Trophoblast cell (in vitro differentiated cells and primary cell): ENCODE data around the gene GRK2.

Experiments
- DNase-seq, 2 donors: peaks; one replicate each; pipeline ENCODE4 v3.0.0-alpha.2; 2016
- H2AFZ ChIP-seq: 2 replicates; pipeline ENCODE4 v1.6.1; 2013; ENCODE audit warnings: low read length, moderate library complexity, mild to moderate bottlenecking; ENCODE audit not compliant: insufficient read depth, poor library complexity
- H2AK5ac ChIP-seq: 2 replicates; pipeline ENCODE4 v1.6.1; 2013; ENCODE audit warnings: mild to moderate bottlenecking, low read length
- H2BK120ac ChIP-seq: 2 replicates; pipeline ENCODE4 v1.6.1; 2013; ENCODE audit warnings: low read length, mild to moderate bottlenecking, moderate library complexity; ENCODE audit not compliant: insufficient read depth, poor library complexity
- H2BK12ac ChIP-seq: 2 replicates; pipeline ENCODE4 v1.6.1; 2013; ENCODE audit warnings: mild to moderate bottlenecking, low read length, moderate library complexity
- H2BK5ac ChIP-seq: 2 replicates; pipeline ENCODE4 v1.6.1; 2013; ENCODE audit warnings: low read length, low read depth, moderate library complexity, mild to moderate bottlenecking; ENCODE audit not compliant: poor library complexity
- H3K14ac ChIP-seq: 2 replicates; pipeline ENCODE4 v1.6.1; 2013; ENCODE audit warnings: mild to moderate bottlenecking, low read length
- H3K18ac ChIP-seq: 2 replicates; pipeline ENCODE4 v1.6.1; 2013; ENCODE audit warnings: mild to moderate bottlenecking, low read length
- H3K23ac ChIP-seq: 2 replicates; pipeline ENCODE4 v1.6.1; 2013; ENCODE audit warnings: low read length
- H3K27ac ChIP-seq: 2 replicates; pipeline ENCODE4 v1.5.1; 2013; ENCODE audit warnings: low read depth, mild to moderate bottlenecking, inconsistent platforms, low read length, moderate library complexity
- H3K27me3 ChIP-seq: 2 replicates; pipeline ENCODE4 v1.6.1; 2013; ENCODE audit warnings: inconsistent platforms, mild to moderate bottlenecking, low read length, moderate library complexity; ENCODE audit not compliant: insufficient read depth
- H3K36me3 ChIP-seq, 2 experiments: 1 replicate in 1 of 2; 2 replicates in 1 of 2; pipeline ENCODE4 v1.6.1; 2013; ENCODE audit warnings: low read length in 2 of 2, mild to moderate bottlenecking in 2 of 2, moderate library complexity in 1 of 2; ENCODE audit not compliant: insufficient read depth in 2 of 2, control insufficient read depth in 1 of 2
- H3K4ac ChIP-seq: 2 replicates; pipeline ENCODE4 v1.6.1; 2013; ENCODE audit warnings: low read depth, mild to moderate bottlenecking, low read length, moderate library complexity
- H3K4me1 ChIP-seq, 2 experiments: 1 replicate in 1 of 2; 2 replicates in 1 of 2; pipeline ENCODE4 v1.6.1; 2013; ENCODE audit warnings: low read length in 2 of 2, mild to moderate bottlenecking in 2 of 2, moderate library complexity in 1 of 2; ENCODE audit not compliant: insufficient read depth in 2 of 2, control insufficient read depth in 1 of 2
- H3K4me2 ChIP-seq: 2 replicates; pipeline ENCODE4 v1.6.1; 2013; ENCODE audit warnings: inconsistent platforms, mild to moderate bottlenecking, low read length, moderate library complexity
- H3K4me3 ChIP-seq: 2 replicates; pipeline ENCODE4 v1.5.1; 2013; ENCODE audit warnings: mild to moderate bottlenecking, low read depth, low read length, inconsistent platforms
- H3K79me1 ChIP-seq: one replicate; pipeline ENCODE4 v1.6.1; 2013; ENCODE audit warnings: low read length
- H3K79me2 ChIP-seq: 2 replicates; pipeline ENCODE4 v1.6.1; 2013; ENCODE audit warnings: low read length, mild to moderate bottlenecking; ENCODE audit not compliant: control insufficient read depth, insufficient read depth, poor library complexity
- H3K9ac ChIP-seq: 2 replicates; pipeline ENCODE4 v1.6.1; 2013; ENCODE audit warnings: mild to moderate bottlenecking, low read length
- H3K9me3 ChIP-seq: 2 replicates; pipeline ENCODE4 v1.6.1; 2013; ENCODE audit warnings: low read depth, mild to moderate bottlenecking, control low read depth, inconsistent platforms, low read length; ENCODE audit not compliant: insufficient read depth
- H4K12ac ChIP-seq: 2 replicates; pipeline ENCODE4 v1.6.1; 2013; ENCODE audit warnings: low read depth, mild to moderate bottlenecking, low read length, moderate library complexity
- H4K8ac ChIP-seq: 2 replicates; pipeline ENCODE4 v1.6.1; 2013; ENCODE audit warnings: low read depth, mild to moderate bottlenecking, low read length, moderate library complexity
- H4K91ac ChIP-seq: one replicate; pipeline ENCODE4 v1.6.1; 2013; ENCODE audit warnings: low read depth, mild to moderate bottlenecking, low read length, moderate library complexity
- WGBS: extraction: QIAGEN DNeasy Blood & Tissue Kit; methylation state at CpG from one replicate; pipeline ENCODE4 v1.1.7; 2013; ENCODE audit warnings: missing lambda C conversion rate; ENCODE audit not compliant: insufficient read length, insufficient coverage; ENCODE audit errors: extremely low coverage; 5-methylcytosine and 5-hydroxymethylcytosine counted together

GRK2 gene

DNA sequence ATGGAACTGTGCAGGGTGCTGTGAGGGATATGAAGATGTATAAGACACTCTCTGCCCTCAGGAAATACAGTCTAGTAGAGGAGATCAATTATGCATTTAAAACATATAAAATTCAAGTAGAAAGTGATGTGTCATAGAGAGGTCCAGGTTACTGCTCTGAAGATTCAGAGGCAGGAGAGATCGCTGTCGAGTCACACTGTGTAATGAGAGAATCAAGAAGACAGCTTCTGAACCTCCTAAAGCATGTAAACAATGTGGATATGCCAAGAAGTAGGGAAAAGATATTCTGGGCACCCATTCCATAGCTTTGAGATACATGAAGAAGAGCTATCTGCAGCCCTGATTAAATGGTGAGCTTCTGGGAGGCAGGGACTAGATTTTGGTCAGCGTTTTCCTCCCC lies 53.7 kb downstream of the GRK2 start:
- no peak overlapping the region for H3K4me3 ChIP-seq
- no peak overlapping the region for H2BK12ac ChIP-seq
- H2BK120ac ChIP-seq = no peak overlapping the region
- no peak overlapping the region for H3K23ac ChIP-seq
- no peak overlapping the region for H3K18ac ChIP-seq
- H3K27me3 ChIP-seq = peaks cover 3% of the 10 kb centered on the region
- no CpG with 5 or more reads among the region's 3 CpGs for WGBS
- peaks cover 2% of the 10 kb centered on the region in 2 experiments for H3K4me1 ChIP-seq
- no peak overlapping the region for H3K9ac ChIP-seq
- no peak overlapping the region for H2BK5ac ChIP-seq
- H2AK5ac ChIP-seq = no peak overlapping the region
- peaks cover 7% of the 10 kb centered on the region for H3K79me1 ChIP-seq
- no peak overlapping the region for H3K4me2 ChIP-seq
- no peak overlapping the region for H4K8ac ChIP-seq
- no peak overlapping the region for H3K14ac ChIP-seq
- H4K12ac ChIP-seq = no peak overlapping the region
- H2AFZ ChIP-seq = no peak overlapping the region
- H3K36me3 ChIP-seq = no peaks in the 10 kb centered on the region
- DNase-seq = no peak
- peaks cover 5% of the 10 kb centered on the region for H3K79me2 ChIP-seq
- H3K27ac ChIP-seq = no peak overlapping the region
- no peak overlapping the region for H3K4ac ChIP-seq
- H4K91ac ChIP-seq = no peak overlapping the region
- no peaks in the 10 kb centered on the region for H3K9me3 ChIP-seq

DNA sequence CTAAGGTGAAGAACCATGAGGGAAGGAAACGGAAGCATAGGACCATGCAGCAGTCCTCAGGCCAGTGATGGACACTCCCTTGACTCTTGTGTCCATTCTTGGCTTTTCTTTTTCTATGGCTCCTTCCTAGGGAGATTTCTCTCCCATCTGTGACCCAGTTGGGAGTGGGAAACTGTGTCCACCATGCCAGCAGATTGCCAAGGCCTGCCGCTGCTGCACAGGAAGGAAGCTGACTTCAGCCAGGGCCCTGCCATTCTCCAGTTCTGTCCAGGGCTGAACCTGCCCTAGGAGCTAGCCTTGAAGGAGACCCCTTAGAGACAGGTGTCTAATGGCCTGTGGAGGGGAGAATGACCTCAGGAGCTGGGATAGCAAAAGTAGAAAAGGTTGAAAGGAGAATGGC lies 54.4 kb downstream of the GRK2 start:
- H3K27me3 ChIP-seq = peaks cover 3% of the 10 kb centered on the region
- H3K18ac ChIP-seq = no peak overlapping the region
- no peaks in the 10 kb centered on the region for H3K9me3 ChIP-seq
- H4K8ac ChIP-seq = no peak overlapping the region
- H2AK5ac ChIP-seq = no peak overlapping the region
- H3K4me2 ChIP-seq = no peak overlapping the region
- peaks cover 0 to 2% of the 10 kb centered on the region in 2 experiments for H3K4me1 ChIP-seq
- no peak overlapping the region for H2BK5ac ChIP-seq
- H4K12ac ChIP-seq = no peak overlapping the region
- H2AFZ ChIP-seq = no peak overlapping the region
- H3K9ac ChIP-seq = no peak overlapping the region
- WGBS = no CpG with 5 or more reads among the region's 2 CpGs
- no peak overlapping the region for H4K91ac ChIP-seq
- no peak overlapping the region for H3K4ac ChIP-seq
- no peak overlapping the region for H3K4me3 ChIP-seq
- no peak overlapping the region for H2BK120ac ChIP-seq
- no peak overlapping the region for H2BK12ac ChIP-seq
- H3K27ac ChIP-seq = no peak overlapping the region
- no peak overlapping the region for H3K23ac ChIP-seq
- DNase-seq = no peak
- H3K79me1 ChIP-seq = peaks cover 7% of the 10 kb centered on the region
- H3K79me2 ChIP-seq = peaks cover 5% of the 10 kb centered on the region
- no peak overlapping the region for H3K14ac ChIP-seq
- no peaks in the 10 kb centered on the region for H3K36me3 ChIP-seq

DNA sequence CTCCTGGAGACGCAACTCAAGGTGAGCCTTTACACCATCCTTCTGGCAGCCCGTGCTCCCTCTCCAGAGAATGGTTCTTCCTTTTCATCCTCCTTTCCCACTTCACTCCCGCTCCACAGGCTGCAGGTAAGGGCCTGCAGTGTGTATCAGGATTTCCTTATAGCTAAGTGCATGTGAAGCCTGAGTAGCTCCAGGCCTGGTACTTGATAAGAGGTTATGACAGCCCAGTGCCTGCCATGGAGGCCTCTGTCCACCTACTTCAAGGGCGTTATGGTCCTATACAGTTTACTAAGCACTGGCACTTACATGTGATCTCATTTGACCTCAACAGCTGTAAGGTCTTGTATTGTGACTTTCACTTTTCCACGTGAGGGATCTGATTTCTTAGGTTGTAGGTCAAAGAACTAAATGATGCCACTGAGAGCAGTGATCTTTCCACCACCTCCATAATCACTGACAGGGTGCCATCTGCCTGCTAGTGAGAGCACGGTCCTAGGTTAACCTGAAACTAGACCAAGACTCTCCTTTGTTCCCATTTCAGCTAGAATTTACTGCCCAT lies 55.1 kb downstream of the GRK2 start:
- H3K4me1 ChIP-seq = peaks cover 0 to 2% of the 10 kb centered on the region in 2 experiments
- no peak overlapping the region for H3K18ac ChIP-seq
- H4K91ac ChIP-seq = no peak overlapping the region
- no peak for DNase-seq
- no peak overlapping the region for H3K9ac ChIP-seq
- H3K4me3 ChIP-seq = no peak overlapping the region
- peaks cover 7% of the 10 kb centered on the region for H3K79me1 ChIP-seq
- H2BK12ac ChIP-seq = no peak overlapping the region
- peaks cover 3% of the 10 kb centered on the region for H3K27me3 ChIP-seq
- H3K36me3 ChIP-seq = no peaks in the 10 kb centered on the region
- H3K9me3 ChIP-seq = no peaks in the 10 kb centered on the region
- no peak overlapping the region for H2BK5ac ChIP-seq
- no peak overlapping the region for H3K14ac ChIP-seq
- no peak overlapping the region for H2AK5ac ChIP-seq
- no peak overlapping the region for H4K12ac ChIP-seq
- H3K23ac ChIP-seq = no peak overlapping the region
- WGBS = no CpG with 5 or more reads among the region's 6 CpGs
- no peak overlapping the region for H2AFZ ChIP-seq
- H3K4ac ChIP-seq = no peak overlapping the region
- no peak overlapping the region for H2BK120ac ChIP-seq
- H4K8ac ChIP-seq = no peak overlapping the region
- H3K27ac ChIP-seq = no peak overlapping the region
- peaks cover 5% of the 10 kb centered on the region for H3K79me2 ChIP-seq
- no peak overlapping the region for H3K4me2 ChIP-seq

DNA sequence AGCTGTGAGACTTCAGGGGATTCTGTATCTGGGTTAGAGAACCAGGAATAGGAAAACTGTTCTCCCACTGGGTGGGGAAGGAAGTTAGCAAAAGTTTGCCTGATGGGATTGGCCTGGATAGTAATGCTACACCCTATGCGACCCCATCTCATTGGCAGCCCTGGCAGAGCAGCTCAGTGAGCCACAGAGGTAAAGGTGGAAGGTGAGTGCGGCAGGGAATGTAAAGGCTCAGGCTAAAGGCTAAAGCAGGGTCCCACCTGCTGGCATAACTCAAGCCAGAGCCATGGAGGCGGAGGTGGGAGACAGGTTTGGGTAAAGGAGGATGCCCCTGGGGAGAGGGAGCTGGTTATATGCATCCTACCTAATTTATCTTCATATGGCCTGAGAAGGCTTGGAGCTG lies 55.8 kb downstream of the GRK2 start:
- Histone ChIP-seq H3K4me1 (peaks cover 0 to 2% of the 10 kb centered on the region in 2 experiments), H4K12ac (no peak overlapping the region), H2BK120ac (no peak overlapping the region), H3K9ac (no peak overlapping the region), H4K8ac (no peak overlapping the region), H3K36me3 (no peaks in the 10 kb centered on the region), H3K27ac (no peak overlapping the region), H3K18ac (no peak overlapping the region), H2AK5ac (no peak overlapping the region), H3K23ac (no peak overlapping the region), H3K4ac (no peak overlapping the region), H4K91ac (no peak overlapping the region), H3K14ac (no peak overlapping the region), H2AFZ (no peak overlapping the region), H3K4me2 (no peak overlapping the region), H3K79me1 (peaks cover 5% of the 10 kb centered on the region), H3K4me3 (no peak overlapping the region), H2BK5ac (no peak overlapping the region), H3K27me3 (peaks cover 3% of the 10 kb centered on the region), H3K79me2 (peaks cover 4% of the 10 kb centered on the region), H3K9me3 (no peaks in the 10 kb centered on the region), H2BK12ac (no peak overlapping the region)
- DNase-seq = no peak
- no CpG with 5 or more reads among the region's 3 CpGs for WGBS
